SK-N-SH (cell line): ENCODE measurements around the gene TK2. TPM values are rescaled to one million over a fixed set of nuclear protein-coding genes. Genes with fewer than 3 reads are reported as not detected.
A peak's percentile ranks its signal among the peaks of the same experiment; 100 is the strongest.
"Not testable (repeated sequence)": the region's sequence is repeated elsewhere in the genome, so short reads cannot be mapped to it uniquely, and the experiment has no call there.

Experiments used
- CTCF ChIA-PET: fragments of 300-600, 350-600 bp; formaldehyde crosslinking; extraction: SDS; loops from one replicate; lab custom pipeline; 2021; lab: Yijun Ruan, JAX
- POLR2A ChIA-PET: fragments of 350-600 bp; sonication (Branson Sonifier 250); formaldehyde crosslinking; extraction: SDS; loops from one replicate; lab custom pipeline; 2020; ENCODE audit warnings: antibody characterized with exemption, inconsistent platforms; lab: Yijun Ruan, JAX
- DNase-seq: peaks from one replicate; pipeline ENCODE4 v3.0.0; 2012
- H2AFZ ChIP-seq: fragments of 200-600 bp; sonication (generic); 2 replicates; pipeline ENCODE4 v1.8.1; 2016; ENCODE audit warnings: antibody characterized with exemption, mild to moderate bottlenecking, low read depth
- H3F3A ChIP-seq: fragments of 200-600 bp; sonication (generic); replicated peaks from 2 replicates; pipeline ENCODE3; 2016; ENCODE audit warnings: antibody characterized with exemption, mild to moderate bottlenecking; ENCODE audit not compliant: insufficient read depth
- H3K27ac ChIP-seq, 2 experiments: fragments of 200-500 bp in 1 of 2; fragments of 200-600 bp in 1 of 2; sonication (Bioruptor generic) in 1 of 2; sonication (generic), shearing (Covaris generic) in 1 of 2; 2 replicates each; pipeline versions ENCODE4 v1.5.1 to v1.6.1; 2014 to 2016; ENCODE audit warnings: low read depth in 2 of 2, inconsistent platforms in 1 of 2, low read length in 1 of 2, mild to moderate bottlenecking in 1 of 2, mixed read lengths in 1 of 2
- H3K27me3 ChIP-seq: fragments of 200-600 bp; sonication (generic), shearing (Covaris generic); 2 replicates; pipeline ENCODE4 v1.6.1; 2016; ENCODE audit warnings: mixed run types; ENCODE audit not compliant: insufficient read depth
- H3K36me3 ChIP-seq, 2 experiments: fragments of 200-500 bp in 1 of 2; fragments of 200-600 bp in 1 of 2; sonication (Bioruptor generic) in 1 of 2; sonication (generic) in 1 of 2; replicated peaks in 1 of 2; 2 replicates each; pipeline versions ENCODE3 to v1.5.1; 2014 to 2016; ENCODE audit warnings: low read length in 1 of 2, mild to moderate bottlenecking in 1 of 2; ENCODE audit not compliant: insufficient read depth in 2 of 2, control insufficient read depth in 1 of 2
- H3K4me1 ChIP-seq, 2 experiments: fragments of 200-500 bp in 1 of 2; fragments of 200-600 bp in 1 of 2; sonication (Bioruptor generic) in 1 of 2; sonication (generic), shearing (Covaris generic) in 1 of 2; 2 replicates each; pipeline versions ENCODE4 v1.5.1 to v1.6.1; 2014 to 2016; ENCODE audit warnings: low read depth in 1 of 2, low read length in 1 of 2, mixed run types in 1 of 2; ENCODE audit not compliant: insufficient read depth in 2 of 2, control insufficient read depth in 1 of 2
- H3K4me2 ChIP-seq: fragments of 200-600 bp; sonication (generic), shearing (Covaris generic); 2 replicates; pipeline ENCODE4 v1.6.1; 2017; ENCODE audit warnings: mixed run types
- H3K4me3 ChIP-seq, 2 experiments: fragments of 200-500 bp in 1 of 2; fragments of 200-600 bp in 1 of 2; sonication (Bioruptor generic) in 1 of 2; sonication (generic), shearing (Covaris generic) in 1 of 2; 2 replicates each; pipeline versions ENCODE4 v1.5.1 to v1.8.1; 2014 to 2016; ENCODE audit warnings: low read depth in 2 of 2, inconsistent platforms in 1 of 2, low read length in 1 of 2, mild to moderate bottlenecking in 1 of 2, mixed read lengths in 1 of 2, moderate library complexity in 1 of 2
- H3K79me2 ChIP-seq: fragments of 200-600 bp; sonication (generic); 2 replicates; pipeline ENCODE4 v1.8.1; 2017; ENCODE audit warnings: mild to moderate bottlenecking; ENCODE audit not compliant: insufficient read depth
- H3K9ac ChIP-seq: fragments of 200-600 bp; sonication (generic); 2 replicates; pipeline ENCODE4 v1.6.1; 2017; ENCODE audit warnings: mixed run types
- H3K9me2 ChIP-seq: fragments of 200-600 bp; sonication (generic); 2 replicates; pipeline ENCODE4 v1.6.1; 2017; ENCODE audit warnings: mixed run types
- H3K9me3 ChIP-seq: fragments of 200-600 bp; sonication (generic); 2 replicates; pipeline ENCODE4 v1.6.1; 2017; ENCODE audit warnings: mixed run types, mild to moderate bottlenecking, moderate library complexity
- H4K20me1 ChIP-seq: fragments of 200-600 bp; sonication (generic); 2 replicates; pipeline ENCODE4 v1.6.1; 2017; ENCODE audit warnings: mild to moderate bottlenecking, mixed run types; ENCODE audit not compliant: insufficient read depth
- CHD2 ChIP-seq: fragments of 150-350 bp; IDR thresholded peaks from 2 replicates; pipeline ENCODE4 v1.6.1; 2018; ENCODE audit warnings: low read length; ENCODE audit not compliant: partially characterized antibody
- EP300 ChIP-seq, 2 experiments: IDR thresholded peaks; 2 replicates each; pipeline versions ENCODE4 v1.4.0 to v1.6.1; 2012; ENCODE audit warnings: borderline replicate concordance in 1 of 2, low read depth in 1 of 2, low read length in 1 of 2
- EZH2phosphoT487 ChIP-seq: fragments of 200-600 bp; sonication (generic); IDR thresholded peaks from 2 replicates; pipeline ENCODE4 v1.6.1; 2017; ENCODE audit warnings: low read depth, mixed run types, mild to moderate bottlenecking, antibody characterized with exemption, moderate library complexity, borderline replicate concordance
- FOXM1 ChIP-seq: IDR thresholded peaks from 2 replicates; pipeline ENCODE4 v1.4.0; 2012; ENCODE audit warnings: low read depth, mild to moderate bottlenecking
- MXI1 ChIP-seq: IDR thresholded peaks from 2 replicates; pipeline ENCODE4 v1.6.1; 2012; ENCODE audit warnings: mild to moderate bottlenecking, low read depth, low read length, improper control_type of control experiment
- NFIC ChIP-seq: IDR thresholded peaks from 2 replicates; pipeline ENCODE4 v1.4.0; 2012; ENCODE audit warnings: borderline replicate concordance
- NRF1 ChIP-seq: IDR thresholded peaks from 2 replicates; pipeline ENCODE4 v1.6.1; 2012; ENCODE audit warnings: low read depth, mild to moderate bottlenecking, low read length
- PBX3 ChIP-seq: IDR thresholded peaks from 2 replicates; pipeline ENCODE4; 2012
- RXRA ChIP-seq: IDR thresholded peaks from 2 replicates; pipeline ENCODE4 v1.4.0; 2012; ENCODE audit warnings: low read depth, mild to moderate bottlenecking, borderline replicate concordance
- TEAD4 ChIP-seq: IDR thresholded peaks from 2 replicates; pipeline ENCODE4 v1.4.0; 2012; ENCODE audit warnings: mild to moderate bottlenecking, borderline replicate concordance; ENCODE audit not compliant: insufficient read depth
- YY1 ChIP-seq: IDR thresholded peaks from 2 replicates; pipeline ENCODE4 v1.4.0; 2012; ENCODE audit warnings: low read depth, mild to moderate bottlenecking
- ZBTB33 ChIP-seq: IDR thresholded peaks from 2 replicates; pipeline ENCODE4 v1.4.0; 2012; ENCODE audit warnings: low read depth, borderline replicate concordance
- WGBS: methylation state at CpG from one replicate; pipeline ENCODE4 v1.1.6; 2017; ENCODE audit warnings: low lambda C conversion rate; 5-methylcytosine and 5-hydroxymethylcytosine counted together
- polyA plus RNA-seq, 3 experiments: library from polyadenylated mRNA; depleted of rRNA; stranded (reverse); fragments of >200 nt; gene quantifications; 2 replicates each; pipeline ENCODE4 v1.2.3, GENCODE V29; 2012

TK2 gene
- polyA plus RNA-seq, 1 of the 3 experiments (the other 2 are of a cell fraction), result 25.2 TPM

GRCh38 chr16:66514391-66514790, 35.5 kb downstream of the TK2 start:
- H3K27ac ChIP-seq, H3K79me2 ChIP-seq, H4K20me1 ChIP-seq, H3K9me3 ChIP-seq, H3K4me3 ChIP-seq, DNase-seq, H2AFZ ChIP-seq, CTCF ChIA-PET, H3K27me3 ChIP-seq, POLR2A ChIA-PET, H3K9ac ChIP-seq, H3K9me2 ChIP-seq, H3K4me2 ChIP-seq, H3K36me3 ChIP-seq: not testable (repeated sequence)
- Histone ChIP-seq H3F3A (peaks cover 35% of the 10 kb centered on the region), H3K4me1 (peaks cover 20 to 42% of the 10 kb centered on the region in 2 experiments; a peak in 3 of 4 replicates)
- WGBS, result 97% methylated on average over 9 of the region's 17 CpGs

GRCh38 chr16:66513111-66513723, 36.7 kb downstream of the TK2 start:
- WGBS, result 79% methylated on average over 7 of the region's 8 CpGs
- peaks cover 20 to 42% of the 10 kb centered on the region in 2 experiments; a peak in 3 of 4 replicates for H3K4me1 ChIP-seq

More at GRCh38 chr16:66513111-66513723, 36.7 kb downstream of the TK2 start:
- TF ChIP-seq EZH2phosphoT487 (no peak), FOXM1 (no peak), EP300 (IDR thresholded peaks at IDR 0.05; ENCODE audit: borderline replicate concordance in 1 of 2, low read depth in 1 of 2, low read length in 1 of 2) (no peak), CHD2 (no peak), PBX3 (no peak), ZBTB33 (no peak), NRF1 (no peak), MXI1 (no peak), TEAD4 (no peak), YY1 (no peak), RXRA (no peak), NFIC (no peak)
- Histone ChIP-seq H3K4me2 (no peak overlapping the region), H4K20me1 (no peaks in the 10 kb centered on the region), H3K9ac (no peak overlapping the region), H3K9me3 (no peaks in the 10 kb centered on the region), H2AFZ (no peak overlapping the region), H3F3A (peaks cover 35% of the 10 kb centered on the region), H3K79me2 (no peaks in the 10 kb centered on the region), H3K9me2 (no peaks in the 10 kb centered on the region), H3K4me3 (no peak overlapping the region), H3K36me3 (no peaks in the 10 kb centered on the region), H3K27me3 (no peaks in the 10 kb centered on the region), H3K27ac (peak overlapping the region; percentile 47 to 91; a peak in 3 of 4 replicates)
- POLR2A ChIA-PET, result no interaction called here
- CTCF ChIA-PET, result no interaction called here
- no peak for DNase-seq
